GM12878 (cell line): ENCODE results near the gene ELMOD3. TPM values are rescaled to one million over a fixed set of nuclear protein-coding genes. Genes with fewer than 3 reads are reported as not detected.

Experiments
- ATF2 ChIP-seq: IDR thresholded peaks from 2 replicates; pipeline ENCODE4 v1.6.1; 2012; ENCODE audit warnings: low read length, inconsistent platforms
- ATF7 ChIP-seq: fragments of 450-650 bp; IDR thresholded peaks from 2 replicates; pipeline ENCODE4 v1.6.1; 2016; ENCODE audit warnings: low read depth, mild to moderate bottlenecking
- CBFB ChIP-seq: IDR thresholded peaks from 2 replicates; pipeline ENCODE4 v1.6.1; 2016; ENCODE audit warnings: antibody characterized with exemption, low read depth
- EP300 ChIP-seq, 2 experiments: fragments of 150-350 bp in 1 of 2; IDR thresholded peaks; 2 replicates each; pipeline ENCODE4 v1.6.1; 2011 to 2012; ENCODE audit warnings: low read depth in 2 of 2, low read length in 2 of 2, borderline replicate concordance in 1 of 2, improper control_type of control experiment in 1 of 2, inconsistent platforms in 1 of 2; ENCODE audit not compliant: control insufficient read depth in 1 of 2
- IKZF1 ChIP-seq: fragments of 450-650 bp; conservative IDR thresholded peaks from 2 replicates; pipeline ENCODE4 v1.6.1; 2017; ENCODE audit warnings: antibody characterized with exemption, mild to moderate bottlenecking
- MLLT1 ChIP-seq: fragments of 450-650 bp; IDR thresholded peaks from 2 replicates; pipeline ENCODE4 v1.6.1; 2016; ENCODE audit warnings: mild to moderate bottlenecking
- NFIC ChIP-seq: IDR thresholded peaks from 2 replicates; pipeline ENCODE4 v1.6.1; 2012; ENCODE audit warnings: low read depth, mild to moderate bottlenecking, inconsistent platforms, low read length, moderate library complexity
- NFYA ChIP-seq: IDR thresholded peaks from 2 replicates; pipeline ENCODE4 v1.6.1; 2011; ENCODE audit warnings: low read depth, mild to moderate bottlenecking, low read length, improper control_type of control experiment, borderline replicate concordance
- NR2F1 ChIP-seq: fragments of 450-650 bp; conservative IDR thresholded peaks from 2 replicates; pipeline ENCODE4 v1.6.1; 2017; ENCODE audit warnings: mild to moderate bottlenecking
- NRF1 ChIP-seq: conservative IDR thresholded peaks from 2 replicates; pipeline ENCODE4 v1.6.1; 2011; ENCODE audit warnings: mild to moderate bottlenecking, low read depth, low read length, improper control_type of control experiment
- POU2F2 ChIP-seq: IDR thresholded peaks from 3 replicates; pipeline ENCODE4 v1.6.1; 2011; ENCODE audit warnings: low read depth, mild to moderate bottlenecking, low read length, borderline replicate concordance
- RCOR1 ChIP-seq: conservative IDR thresholded peaks from 2 replicates; pipeline ENCODE4 v1.6.1; 2012; ENCODE audit warnings: low read depth, low read length, improper control_type of control experiment
- SIX5 ChIP-seq: IDR thresholded peaks from 2 replicates; pipeline ENCODE4 v1.6.1; 2011; ENCODE audit warnings: mild to moderate bottlenecking, low read depth, low read length, moderate library complexity; ENCODE audit not compliant: severe bottlenecking
- SREBF2 ChIP-seq: IDR thresholded peaks from 2 replicates; pipeline ENCODE4 v1.6.1; 2012; ENCODE audit warnings: mild to moderate bottlenecking, low read length
- USF2 ChIP-seq: IDR thresholded peaks from 2 replicates; pipeline ENCODE4 v1.6.1; 2011; ENCODE audit warnings: low read depth, low read length, improper control_type of control experiment, borderline replicate concordance
- ZBTB40 ChIP-seq: fragments of 450-650 bp; IDR thresholded peaks from 2 replicates; pipeline ENCODE4 v1.6.1; 2016; ENCODE audit warnings: mild to moderate bottlenecking, moderate library complexity, borderline replicate concordance
- polyA plus RNA-seq, 11 experiments: library from polyadenylated mRNA; depleted of rRNA in 4 of 11; unstranded in 6 of 11; stranded (reverse) in 5 of 11; fragments of >200 nt; fragmentation: Nextera tagmentation in 4 of 11; fragmentation: Illumina TruSeq in 1 of 11; extraction: Ambion mirVana in 4 of 11; extraction: Trizol in 1 of 11; gene quantifications; 1 replicate in 1 of 11; 2 replicates in 10 of 11; pipeline versions ENCODE4 v1.2.1 to v1.2.3, GENCODE V29; 2011 to 2016; ENCODE audit warnings: inconsistent platforms in 2 of 11, missing spikeins in 2 of 11, low read depth in 1 of 11
- total RNA-seq, 4 experiments: library from RNA; depleted of rRNA in 3 of 4; stranded (reverse); fragments of >200 nt in 3 of 4; fragmentation: Illumina TruSeq in 1 of 4; extraction: Trizol in 1 of 4; gene quantifications; 2 replicates each; pipeline versions ENCODE4 v1.2.1 to v1.2.3, GENCODE V29; 2013 to 2021
- TF ChIP-seq, protein P1 (sequence below): fragments of 450-650 bp; IDR thresholded peaks from 2 replicates; pipeline ENCODE4 v1.6.1; 2014; ENCODE audit warnings: mild to moderate bottlenecking
- TF ChIP-seq, protein P2 (sequence below): fragments of 450-650 bp; IDR thresholded peaks from 2 replicates; pipeline ENCODE4 v1.6.1; 2017; ENCODE audit warnings: low read depth, mild to moderate bottlenecking, moderate library complexity

Gene ELMOD3
- total and polyA plus RNA-seq, 10 of the 15 experiments (the other 5 are each of a cell fraction or from before 2014, with no cell fraction given) = 1.2 to 19.1 (median 12.5) TPM

DNA sequence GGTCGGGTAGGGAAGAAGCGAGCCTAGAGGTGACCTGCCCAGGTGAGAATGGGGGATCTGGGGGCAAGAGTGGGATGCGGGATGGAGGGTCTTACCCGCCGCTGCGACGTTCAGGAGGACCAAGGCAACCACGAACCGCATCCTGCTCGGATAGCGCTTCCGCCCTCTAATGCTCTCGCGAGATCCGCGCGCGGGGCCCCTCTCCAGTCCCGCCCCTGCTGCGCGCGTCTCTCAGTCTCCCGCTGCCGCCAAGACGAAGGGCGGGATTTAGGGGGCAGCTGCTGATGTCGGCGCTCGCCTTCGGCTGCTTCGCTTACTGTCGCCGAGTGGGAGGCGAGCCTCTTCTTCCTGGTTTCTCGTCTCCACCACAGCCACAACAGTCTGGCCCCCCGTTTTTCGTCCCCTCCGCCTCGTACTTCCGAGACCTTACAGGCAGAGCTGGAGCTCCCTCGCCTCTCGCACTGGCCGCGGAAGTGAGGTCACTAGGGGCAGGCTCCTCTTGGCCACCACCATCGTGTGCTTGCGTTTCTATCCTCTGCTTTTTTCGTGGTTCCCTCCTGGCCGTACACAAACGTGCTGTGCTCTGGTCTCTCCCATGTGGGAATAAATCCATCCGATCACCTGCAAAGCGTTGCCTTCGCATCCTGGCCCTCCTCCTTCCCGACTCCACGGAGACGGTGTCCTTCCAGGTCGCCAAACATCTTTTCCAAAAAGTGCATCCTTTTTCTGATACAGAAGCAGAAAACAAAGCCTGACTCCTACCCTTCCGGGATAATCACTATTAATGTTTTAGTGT lies 26.5 kb upstream of the ELMOD3 start, which contains the start of gene TGOLN2 (continued):
- TF ChIP-seq, protein P1, sequence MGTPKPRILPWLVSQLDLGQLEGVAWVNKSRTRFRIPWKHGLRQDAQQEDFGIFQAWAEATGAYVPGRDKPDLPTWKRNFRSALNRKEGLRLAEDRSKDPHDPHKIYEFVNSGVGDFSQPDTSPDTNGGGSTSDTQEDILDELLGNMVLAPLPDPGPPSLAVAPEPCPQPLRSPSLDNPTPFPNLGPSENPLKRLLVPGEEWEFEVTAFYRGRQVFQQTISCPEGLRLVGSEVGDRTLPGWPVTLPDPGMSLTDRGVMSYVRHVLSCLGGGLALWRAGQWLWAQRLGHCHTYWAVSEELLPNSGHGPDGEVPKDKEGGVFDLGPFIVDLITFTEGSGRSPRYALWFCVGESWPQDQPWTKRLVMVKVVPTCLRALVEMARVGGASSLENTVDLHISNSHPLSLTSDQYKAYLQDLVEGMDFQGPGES = no peak
- TF ChIP-seq NRF1 (0 out of 2 replicates have a peak, but pooled peaks have one; percentile 26), ATF2 (no peak), CBFB (peak; percentile 95), NR2F1 (peak; percentile 92), IKZF1 (peak; percentile 70), EP300 (IDR thresholded peaks at IDR 0.05; ENCODE audit: borderline replicate concordance in 1 of 2, control insufficient read depth in 1 of 2, low read depth in 2 of 2, low read length in 2 of 2) (peak in 1 of 2 experiments; percentile 13; a peak in 1 of 4 replicates), ZBTB40 (peak; percentile 77; the same call in 1 of the 2 replicates), USF2 (no peak), NFIC (no peak), POU2F2 (peak; percentile 72; the same call in 2 of the 3 replicates), SIX5 (no peak), SREBF2 (no peak), RCOR1 (peak; percentile 94; the same call in 1 of the 2 replicates), ATF7 (peak; percentile 88), MLLT1 (peak; percentile 79), NFYA (no peak)
- TF ChIP-seq, protein P2, sequence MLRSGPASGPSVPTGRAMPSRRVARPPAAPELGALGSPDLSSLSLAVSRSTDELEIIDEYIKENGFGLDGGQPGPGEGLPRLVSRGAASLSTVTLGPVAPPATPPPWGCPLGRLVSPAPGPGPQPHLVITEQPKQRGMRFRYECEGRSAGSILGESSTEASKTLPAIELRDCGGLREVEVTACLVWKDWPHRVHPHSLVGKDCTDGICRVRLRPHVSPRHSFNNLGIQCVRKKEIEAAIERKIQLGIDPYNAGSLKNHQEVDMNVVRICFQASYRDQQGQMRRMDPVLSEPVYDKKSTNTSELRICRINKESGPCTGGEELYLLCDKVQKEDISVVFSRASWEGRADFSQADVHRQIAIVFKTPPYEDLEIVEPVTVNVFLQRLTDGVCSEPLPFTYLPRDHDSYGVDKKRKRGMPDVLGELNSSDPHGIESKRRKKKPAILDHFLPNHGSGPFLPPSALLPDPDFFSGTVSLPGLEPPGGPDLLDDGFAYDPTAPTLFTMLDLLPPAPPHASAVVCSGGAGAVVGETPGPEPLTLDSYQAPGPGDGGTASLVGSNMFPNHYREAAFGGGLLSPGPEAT = peak; percentile 59; the same call in 1 of the 2 replicates
